ENCODE measurements around the gene MED10. TPM values are rescaled to one million over a fixed set of nuclear protein-coding genes. Genes with fewer than 3 reads are reported as not detected.

Gene MED10
- total and polyA plus RNA-seq, 2 experiments from 2014 or later = 19.7 to 75.5 TPM

- TF ChIP-seq CTCF (IDR thresholded peaks at IDR 0.05; ENCODE audit: poor library complexity) = no peak
- no peak for TF ChIP-seq EZH2 (IDR thresholded peaks at IDR 0.05; ENCODE audit: borderline replicate concordance)
- TF ChIP-seq EZH2phosphoT487 (IDR thresholded peaks at IDR 0.05; ENCODE audit: low read depth, severe bottlenecking, unreplicated experiment) = no peak
- Histone ChIP-seq H3K27ac (no peak overlapping the region), H3K4me1 (ENCODE audit: insufficient read depth) (no peaks in the 10 kb centered on the region), H3K36me3 (replicated peaks; ENCODE audit: insufficient read depth, low read depth) (no peaks in the 10 kb centered on the region), H3K4me3 (no peak overlapping the region), H3K4me2 (no peak overlapping the region), H3K27me3 (no peaks in the 10 kb centered on the region), H2AFZ (no peak overlapping the region), H3K9me2 (replicated peaks; ENCODE audit: insufficient read depth) (no peaks in the 10 kb centered on the region), H3K9me3 (ENCODE audit: low read depth) (no peaks in the 10 kb centered on the region), H4K20me1 (ENCODE audit: insufficient read depth, poor library complexity, severe bottlenecking) (no peaks in the 10 kb centered on the region), H3K79me2 (no peaks in the 10 kb centered on the region)
- no peak for DNase-seq (ENCODE audit: low spot score)
- WGBS (ENCODE audit: low lambda C conversion rate, missing lambda C conversion rate) = 88% methylated on average over 16 of the region's 16 CpGs
These were observed 21.7 kb downstream of the MED10 start for GRCh38 chr5:6356578-6357164.

GRCh38 chr5:6355294-6355693, 23.1 kb downstream of the MED10 start:
- no peaks in the 10 kb centered on the region for H3K27me3 ChIP-seq
- H4K20me1 ChIP-seq (ENCODE audit: insufficient read depth, poor library complexity, severe bottlenecking) = no peaks in the 10 kb centered on the region
- H3K9me2 ChIP-seq (replicated peaks; ENCODE audit: insufficient read depth) = no peaks in the 10 kb centered on the region
- no peak overlapping the region for H3K4me2 ChIP-seq
- H3K4me1 ChIP-seq (ENCODE audit: insufficient read depth) = no peaks in the 10 kb centered on the region
- WGBS (ENCODE audit: low lambda C conversion rate, missing lambda C conversion rate) = 77% methylated on average over 6 of the region's 6 CpGs
- H3K27ac ChIP-seq = no peak overlapping the region
- H3K79me2 ChIP-seq = no peaks in the 10 kb centered on the region
- H3K36me3 ChIP-seq (replicated peaks; ENCODE audit: insufficient read depth, low read depth) = no peaks in the 10 kb centered on the region
- no peaks in the 10 kb centered on the region for H3K9me3 ChIP-seq (ENCODE audit: low read depth)
- H2AFZ ChIP-seq = no peak overlapping the region
- TF ChIP-seq EZH2phosphoT487 (IDR thresholded peaks at IDR 0.05; ENCODE audit: low read depth, severe bottlenecking, unreplicated experiment) (no peak), EZH2 (IDR thresholded peaks at IDR 0.05; ENCODE audit: borderline replicate concordance) (no peak), CTCF (IDR thresholded peaks at IDR 0.05; ENCODE audit: poor library complexity) (no peak)
- DNase-seq (ENCODE audit: low spot score) = no peak
- H3K4me3 ChIP-seq = no peak overlapping the region

DNA sequence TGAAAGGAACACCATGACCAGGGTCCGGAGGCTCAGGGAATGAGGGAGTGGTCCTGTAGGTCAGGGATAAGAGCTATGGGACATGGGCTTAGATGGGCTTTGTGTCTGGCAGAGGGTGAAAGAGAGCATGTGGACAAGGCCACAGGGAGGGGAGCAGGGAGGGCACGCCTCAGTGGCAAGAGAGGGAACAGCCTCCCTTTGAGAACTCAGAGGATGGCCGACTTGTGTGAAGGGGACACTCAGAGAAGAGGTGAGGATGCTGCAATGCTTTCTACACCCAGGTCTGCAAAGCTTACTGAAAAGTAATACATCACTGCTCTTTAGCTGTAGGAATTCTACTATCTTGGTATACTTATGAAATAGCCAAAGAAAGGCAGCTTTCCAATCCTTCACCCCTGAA, 23.5 kb downstream of the MED10 start:
- Histone ChIP-seq H4K20me1 (ENCODE audit: insufficient read depth, poor library complexity, severe bottlenecking) (no peaks in the 10 kb centered on the region), H3K27me3 (no peaks in the 10 kb centered on the region), H3K4me1 (ENCODE audit: insufficient read depth) (no peaks in the 10 kb centered on the region), H3K4me2 (no peak overlapping the region), H3K4me3 (no peak overlapping the region), H3K27ac (no peak overlapping the region), H2AFZ (no peak overlapping the region), H3K36me3 (replicated peaks; ENCODE audit: insufficient read depth, low read depth) (no peaks in the 10 kb centered on the region), H3K9me2 (replicated peaks; ENCODE audit: insufficient read depth) (no peaks in the 10 kb centered on the region), H3K9me3 (ENCODE audit: low read depth) (no peaks in the 10 kb centered on the region), H3K79me2 (no peaks in the 10 kb centered on the region)
- WGBS (ENCODE audit: low lambda C conversion rate, missing lambda C conversion rate) = 88% methylated on average over 3 of the region's 3 CpGs
- no peak for TF ChIP-seq CTCF (IDR thresholded peaks at IDR 0.05; ENCODE audit: poor library complexity)
- TF ChIP-seq EZH2phosphoT487 (IDR thresholded peaks at IDR 0.05; ENCODE audit: low read depth, severe bottlenecking, unreplicated experiment) = no peak
- TF ChIP-seq EZH2 (IDR thresholded peaks at IDR 0.05; ENCODE audit: borderline replicate concordance) = no peak
- no peak for DNase-seq (ENCODE audit: low spot score)

Data from hepatocyte (in vitro differentiated cells).